HG02678 (cell line): Measurements from ENCODE around the gene TMEM106A.
"Not testable (repeated sequence)": the region's sequence is repeated elsewhere in the genome, so short reads cannot be mapped to it uniquely, and the experiment has no call there.

Experiments used
- ATAC-seq: cut with Tn5 transposase; IDR thresholded peaks from one replicate; pipeline ENCODE4 v1.9.1; 2021; ENCODE audit warnings: mild to moderate bottlenecking, moderate library complexity; ENCODE audit not compliant: unreplicated experiment

The TMEM106A gene, protein sequence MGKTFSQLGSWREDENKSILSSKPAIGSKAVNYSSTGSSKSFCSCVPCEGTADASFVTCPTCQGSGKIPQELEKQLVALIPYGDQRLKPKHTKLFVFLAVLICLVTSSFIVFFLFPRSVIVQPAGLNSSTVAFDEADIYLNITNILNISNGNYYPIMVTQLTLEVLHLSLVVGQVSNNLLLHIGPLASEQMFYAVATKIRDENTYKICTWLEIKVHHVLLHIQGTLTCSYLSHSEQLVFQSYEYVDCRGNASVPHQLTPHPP

DNA sequence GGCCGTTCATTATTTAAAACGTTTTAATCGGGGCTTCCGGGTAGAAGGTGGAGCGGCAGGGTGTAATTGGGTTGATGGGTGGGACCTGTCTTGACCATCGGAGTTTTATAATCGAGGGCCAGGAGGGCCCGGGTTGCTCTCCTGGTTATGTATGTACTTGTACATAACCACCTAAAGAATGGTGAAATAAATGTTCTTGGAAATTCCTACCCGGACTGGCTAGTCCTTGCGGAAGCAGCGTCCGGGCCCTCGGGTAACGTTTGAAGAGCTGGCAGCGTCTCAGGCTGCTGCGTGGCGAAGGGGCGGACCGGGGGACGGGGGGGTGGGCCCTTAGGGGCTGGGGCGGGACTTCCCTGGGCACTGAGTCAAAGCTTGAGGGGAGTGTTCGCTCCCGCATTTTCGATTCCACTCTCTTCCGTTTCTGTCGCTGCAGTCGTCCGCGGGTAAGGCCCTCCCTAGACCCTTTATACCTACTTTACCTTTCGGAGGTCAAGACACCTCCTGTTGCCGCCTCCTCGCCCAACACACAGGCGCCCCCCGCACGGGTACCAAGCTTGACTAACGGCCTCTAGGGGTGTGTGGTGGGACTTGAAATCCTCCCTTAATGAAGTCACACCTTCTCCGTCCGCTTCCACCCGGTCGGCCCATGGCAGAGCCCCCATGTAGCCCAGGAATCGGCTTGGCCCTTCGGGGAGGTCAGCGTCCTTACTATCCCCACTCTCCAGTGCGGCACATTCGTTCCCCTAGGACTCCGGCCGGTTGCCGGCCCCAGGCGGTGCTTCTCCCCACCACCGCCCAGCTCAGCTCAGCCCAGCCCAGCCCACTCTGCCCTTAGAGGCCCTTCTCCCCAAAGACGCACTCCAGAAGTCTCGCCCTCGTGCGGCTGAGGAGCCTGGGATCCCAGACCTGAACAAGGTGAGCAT, at the start of gene TMEM106A:
TMEM106A (plus strand) TSS at position 396 of the 923 bp plus-strand sequence. CDS start 1,167 bp downstream, outside the sequence.
- ATAC-seq: peak; percentile 71

- ATAC-seq: not testable (repeated sequence)
Observed at GRCh38 chr17:43165971-43166370, 45.7 kb upstream of the TMEM106A start.

DNA sequence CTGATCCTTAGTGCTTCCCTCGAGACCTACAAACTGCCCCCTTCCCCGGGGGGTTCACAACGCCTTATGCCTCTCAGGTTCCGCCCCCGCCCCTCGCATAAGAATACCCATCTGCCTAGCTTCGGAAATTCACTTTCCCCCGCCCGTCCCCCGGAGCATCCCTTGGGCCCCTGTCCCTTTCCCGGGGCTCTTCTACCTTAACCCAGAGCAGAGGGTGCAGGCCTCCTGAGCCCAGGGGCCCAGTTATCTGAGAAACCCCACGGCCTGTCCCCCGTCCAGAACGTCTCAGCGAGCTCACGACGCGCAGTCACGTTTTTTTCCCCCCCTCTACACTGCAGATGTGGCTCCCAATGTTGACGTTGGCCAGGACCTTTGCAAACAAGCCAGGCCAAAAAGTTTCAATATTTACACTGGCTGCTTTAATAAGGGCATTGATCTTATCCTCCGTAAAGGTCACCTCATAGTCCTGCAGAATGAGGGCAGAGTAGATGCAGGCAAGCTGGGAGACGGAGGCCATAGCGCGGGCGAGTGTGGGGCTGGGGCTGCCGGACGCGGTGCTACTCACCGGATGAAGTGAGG, 42.0 kb upstream of the TMEM106A start:
- ATAC-seq: peak; percentile 15

- peak; percentile 66 for ATAC-seq
Observed at GRCh38 chr17:43170140-43170765, 41.4 kb upstream of the TMEM106A start.

GRCh38 chr17:43170766-43171585, 40.7 kb upstream of the TMEM106A start, which contains the start of gene NBR1:
Gene NBR1, plus strand, starts transcription at chr17:43171214. Its CDS starts 4,586 bp downstream, at chr17:43175800.
- ATAC-seq: peak; percentile 81

DNA sequence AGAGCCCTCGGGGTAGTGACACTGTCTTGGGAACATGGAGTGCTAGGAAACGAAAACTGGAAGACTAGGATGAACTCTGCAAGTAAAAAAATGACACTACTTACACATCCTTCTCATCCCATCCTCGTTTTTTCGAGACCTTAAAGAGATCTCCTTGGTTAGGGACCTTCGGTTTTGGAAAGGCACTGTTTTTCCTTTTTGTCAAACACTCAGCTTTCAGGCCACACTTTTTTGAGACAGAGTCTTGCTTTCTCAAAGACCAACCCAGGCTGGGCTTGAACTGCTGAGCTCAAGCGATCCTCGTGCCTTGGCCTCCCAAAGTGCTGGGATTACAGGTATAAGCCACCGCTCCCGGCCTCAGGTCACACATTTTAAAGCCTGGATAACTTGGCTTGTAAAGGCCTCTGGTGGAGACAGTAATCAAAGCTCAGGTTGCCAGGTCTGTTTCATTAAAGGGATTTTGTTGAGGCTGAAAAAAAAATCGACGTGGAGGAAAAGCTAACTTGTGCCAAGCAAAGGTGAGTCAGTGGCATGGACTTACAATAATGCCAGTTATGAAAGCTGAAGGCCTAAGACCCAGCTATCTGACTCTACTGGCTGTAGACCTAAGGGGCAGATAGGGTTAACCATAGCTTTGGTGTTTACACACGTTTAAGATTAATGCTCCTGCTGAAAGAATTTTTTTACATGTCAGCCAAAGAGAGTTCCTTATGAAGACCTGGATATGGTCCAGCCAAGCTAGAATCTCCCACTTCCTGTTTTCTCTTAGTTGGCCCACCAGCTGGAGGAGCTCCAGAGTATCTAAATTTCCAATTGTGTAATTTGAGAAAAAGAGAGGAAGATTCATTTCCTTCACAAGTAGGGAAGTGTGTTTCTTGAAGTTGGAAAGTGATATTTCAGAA, 39.8 kb upstream of the TMEM106A start:
- no peak for ATAC-seq

- ATAC-seq: no peak
Observed at GRCh38 chr17:43175213-43176118, 36.2 kb upstream of the TMEM106A start.

GRCh38 chr17:43176119-43176570, 35.5 kb upstream of the TMEM106A start:
- ATAC-seq: no peak

- ATAC-seq: no peak
Observed at GRCh38 chr17:43183921-43184320, 27.8 kb upstream of the TMEM106A start.

GRCh38 chr17:43186656-43187055, 25.0 kb upstream of the TMEM106A start:
- ATAC-seq: not testable (repeated sequence)

GRCh38 chr17:43193251-43193650, 18.4 kb upstream of the TMEM106A start:
- ATAC-seq: no peak

DNA sequence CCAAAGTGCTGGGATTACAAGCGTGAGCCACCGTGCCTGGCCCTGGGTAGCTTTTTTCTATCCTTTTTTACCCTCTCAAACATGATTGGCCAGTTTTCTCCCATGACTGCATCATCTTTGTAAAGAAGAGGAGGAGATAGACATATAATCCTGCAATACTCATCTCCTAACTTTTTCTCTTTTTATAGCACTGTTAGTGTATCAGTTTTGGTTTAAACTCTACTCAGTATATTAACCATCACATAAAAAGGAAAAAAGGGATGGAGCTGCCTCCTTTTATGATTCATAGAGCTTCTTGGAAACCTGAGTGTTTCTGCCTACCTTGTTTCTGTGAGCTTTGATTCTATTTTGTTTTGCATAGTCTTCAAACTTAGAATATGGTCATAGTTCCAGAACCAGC, 12.0 kb upstream of the TMEM106A start:
- no peak for ATAC-seq

DNA sequence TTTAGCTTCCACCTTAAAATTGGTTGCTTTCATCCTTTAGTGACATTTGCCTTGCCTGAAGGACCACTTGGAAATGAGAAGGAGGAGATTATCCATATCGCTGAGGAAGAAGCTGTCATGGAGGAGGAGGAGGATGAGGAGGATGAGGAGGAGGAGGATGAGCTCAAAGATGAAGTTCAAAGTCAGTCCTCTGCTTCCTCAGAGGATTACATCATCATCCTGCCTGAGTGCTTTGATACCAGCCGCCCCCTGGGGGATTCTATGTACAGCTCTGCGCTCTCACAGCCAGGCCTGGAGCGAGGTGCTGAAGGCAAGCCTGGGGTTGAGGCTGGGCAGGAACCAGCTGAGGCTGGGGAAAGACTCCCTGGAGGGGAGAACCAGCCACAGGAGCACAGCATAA, 11.5 kb upstream of the TMEM106A start:
- ATAC-seq: no peak

DNA sequence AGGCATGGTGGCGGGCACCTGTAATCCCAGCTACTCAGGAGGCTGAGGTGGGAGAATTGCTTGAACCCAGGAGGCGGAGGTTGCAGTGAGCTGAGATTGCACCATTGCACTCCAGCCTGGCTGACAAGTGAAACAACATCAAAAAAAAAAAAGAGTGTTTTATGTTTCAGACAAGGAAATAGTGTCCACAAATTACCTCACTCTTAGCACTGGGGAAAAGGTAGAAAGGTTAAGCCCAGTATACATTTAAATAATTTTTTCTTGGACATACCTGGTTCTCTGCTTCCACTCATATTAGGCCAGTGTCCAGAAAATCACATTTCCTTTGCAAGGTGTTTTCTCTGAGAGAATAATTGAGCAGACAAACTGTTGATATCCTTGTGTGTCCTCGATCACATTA, 8.7 kb upstream of the TMEM106A start:
- ATAC-seq: not testable (repeated sequence)

DNA sequence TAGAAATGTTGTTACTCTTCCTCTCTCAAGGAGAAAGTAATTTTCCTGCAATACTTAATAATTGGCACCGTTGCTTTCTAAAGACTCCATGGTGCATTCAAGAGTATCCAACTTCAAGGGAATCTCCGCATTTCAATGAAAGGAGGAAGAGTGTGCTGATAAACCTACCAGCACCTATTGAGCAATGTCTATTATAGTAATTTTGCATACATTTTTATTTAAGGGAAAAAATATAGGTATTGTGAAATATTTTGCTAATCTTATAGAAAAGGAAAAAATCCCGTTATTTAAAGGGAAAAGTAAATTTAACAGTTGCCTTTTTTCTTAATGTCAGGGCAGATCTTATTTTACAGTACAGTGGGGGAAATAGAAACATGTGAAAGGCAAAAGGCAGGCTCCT, 1.1 kb upstream of the TMEM106A start:
- no peak for ATAC-seq

DNA sequence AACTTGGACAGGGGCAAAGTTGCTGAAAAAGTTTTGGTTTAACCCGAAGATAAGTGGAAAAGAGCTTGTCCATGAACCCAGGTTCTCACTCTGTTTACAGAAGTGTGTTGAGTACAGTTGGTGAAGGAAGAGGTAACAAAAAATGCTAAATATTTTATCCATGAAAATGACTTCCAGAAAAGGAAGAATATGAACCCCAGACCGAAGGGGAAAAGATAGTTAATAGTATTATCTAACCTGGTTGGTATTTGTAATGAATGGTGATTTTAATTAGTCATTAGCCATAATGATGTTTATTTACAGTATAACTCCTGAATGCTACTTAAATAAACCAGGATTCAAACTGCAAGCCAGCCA, 574 bp upstream of the TMEM106A start:
- no peak for ATAC-seq

DNA sequence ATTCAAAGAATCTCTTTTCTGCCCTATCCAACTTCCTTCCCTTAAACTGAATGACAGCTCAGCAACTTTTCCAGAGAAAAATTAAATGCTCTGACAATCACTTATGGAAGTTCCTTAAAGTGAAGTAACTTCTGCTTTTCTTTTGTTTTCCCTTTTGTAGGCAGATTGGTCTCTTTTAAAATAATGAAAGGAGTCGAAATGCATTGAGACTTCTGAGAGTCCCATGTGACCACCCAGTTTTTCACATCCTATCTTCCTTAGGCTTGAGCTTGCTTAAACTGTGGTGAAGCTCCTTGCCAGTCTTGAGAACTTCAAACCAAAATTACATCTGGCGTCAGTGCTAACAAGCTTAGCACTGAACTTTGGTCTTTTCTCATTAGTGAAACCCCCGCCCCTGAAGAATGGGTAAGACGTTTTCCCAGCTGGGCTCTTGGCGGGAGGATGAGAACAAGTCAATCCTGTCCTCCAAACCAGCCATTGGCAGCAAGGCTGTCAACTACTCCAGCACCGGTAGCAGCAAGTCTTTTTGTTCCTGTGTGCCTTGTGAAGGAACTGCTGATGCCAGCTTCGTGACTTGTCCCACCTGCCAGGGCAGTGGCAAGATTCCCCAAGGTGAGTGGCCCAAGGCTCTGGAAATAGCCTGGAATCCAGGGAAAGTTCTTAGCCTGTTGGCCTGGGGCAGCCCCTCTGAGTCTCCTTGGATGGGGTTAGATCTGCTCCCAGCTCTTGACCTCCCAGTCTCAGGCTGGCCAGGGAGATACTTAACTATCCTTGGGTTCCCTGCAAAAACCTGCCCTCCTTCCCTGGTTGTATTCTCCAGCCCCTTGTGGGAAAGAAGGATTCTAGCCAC, 1.2 kb downstream of the TMEM106A start:
- no peak for ATAC-seq
